ENCODE data around the gene RIPK1. TPM values are rescaled to one million over a fixed set of nuclear protein-coding genes. Genes with fewer than 3 reads are reported as not detected.
A peak's percentile ranks its signal among the peaks of the same experiment; 100 is the strongest.
"Not testable (repeated sequence)": the region's sequence is repeated elsewhere in the genome, so short reads cannot be mapped to it uniquely, and the experiment has no call there.

The RIPK1 gene
- total RNA-seq, 1 experiment from 2014 or later, result 16.8 TPM

GRCh38 chr6:3137057-3137777 lies 68.9 kb downstream of the RIPK1 start:
- BruUV-seq (replicated peaks), result no TSS peak
- H3K36me3 Mint-ChIP-seq (ENCODE audit: insufficient read depth, unreplicated experiment), result peaks cover 30% of the 10 kb centered on the region

DNA sequence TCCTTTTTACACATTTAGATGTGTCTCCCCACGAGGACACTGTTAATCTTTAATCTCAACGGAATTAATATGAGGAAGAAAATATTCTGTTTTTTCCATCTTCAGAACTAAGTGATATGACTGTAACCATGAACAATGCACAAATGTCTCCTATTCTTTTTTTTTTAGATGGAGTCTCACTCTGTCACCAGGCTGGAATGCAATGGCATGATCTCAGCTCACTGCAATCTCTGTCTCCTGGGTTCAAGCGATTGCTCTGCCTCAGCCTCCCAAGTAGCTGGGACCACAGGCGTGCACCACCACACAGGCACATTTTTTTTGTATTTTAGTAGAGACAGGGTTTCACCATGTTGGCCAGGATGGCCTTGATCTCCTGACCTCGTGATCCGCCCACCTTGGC lies 69.6 kb downstream of the RIPK1 start:
- BruUV-seq (replicated peaks); DNase-seq (ENCODE audit: unreplicated experiment); H3K27me3 Mint-ChIP-seq (ENCODE audit: insufficient read depth, unreplicated experiment); H3K9me3 Mint-ChIP-seq (ENCODE audit: unreplicated experiment); intact Hi-C loops (cut with micrococcal nuclease); H3K27ac Mint-ChIP-seq (ENCODE audit: low read depth, unreplicated experiment); H3K4me3 Mint-ChIP-seq (ENCODE audit: unreplicated experiment): not testable (repeated sequence)
- ChIA-PET CTCF (interaction anchor here (0.6 to 0.8 kb wide), 3 partner anchors 113 to 353 kb away, joined by 3 to 4 read pairs (median 3); no protein-coding TSS in a partner anchor), POLR2A (interaction anchor here (0.9 to 1.3 kb wide), 2 partner anchors 17 to 113 kb away, joined by 3 to 4 read pairs; no protein-coding TSS in a partner anchor)
- Mint-ChIP-seq H3K4me1 (ENCODE audit: insufficient read depth, unreplicated experiment) (peaks cover 13% of the 10 kb centered on the region), H3K36me3 (ENCODE audit: insufficient read depth, unreplicated experiment) (peaks cover 25% of the 10 kb centered on the region)

More at GRCh38 chr6:3137057-3137777, 68.9 kb downstream of the RIPK1 start:
- Mint-ChIP-seq H3K9me3 (ENCODE audit: unreplicated experiment) (no peaks in the 10 kb centered on the region), H3K27ac (ENCODE audit: low read depth, unreplicated experiment) (no peak overlapping the region), H3K27me3 (ENCODE audit: insufficient read depth, unreplicated experiment) (no peaks in the 10 kb centered on the region), H3K4me1 (ENCODE audit: insufficient read depth, unreplicated experiment) (peaks cover 13% of the 10 kb centered on the region), H3K4me3 (ENCODE audit: unreplicated experiment) (no peak overlapping the region)
- ChIA-PET CTCF (no interaction called here), POLR2A (interaction anchor here (0.8 kb wide), 1 partner anchor 10 kb away, joined by 3 read pairs; no protein-coding TSS in a partner anchor)
- intact Hi-C loops (cut with micrococcal nuclease), result no loop called here
- TF ChIP-seq CTCF (IDR thresholded peaks at IDR 0.05; ENCODE audit: unreplicated experiment), result no peak
- DNase-seq (ENCODE audit: unreplicated experiment), result no peak

DNA sequence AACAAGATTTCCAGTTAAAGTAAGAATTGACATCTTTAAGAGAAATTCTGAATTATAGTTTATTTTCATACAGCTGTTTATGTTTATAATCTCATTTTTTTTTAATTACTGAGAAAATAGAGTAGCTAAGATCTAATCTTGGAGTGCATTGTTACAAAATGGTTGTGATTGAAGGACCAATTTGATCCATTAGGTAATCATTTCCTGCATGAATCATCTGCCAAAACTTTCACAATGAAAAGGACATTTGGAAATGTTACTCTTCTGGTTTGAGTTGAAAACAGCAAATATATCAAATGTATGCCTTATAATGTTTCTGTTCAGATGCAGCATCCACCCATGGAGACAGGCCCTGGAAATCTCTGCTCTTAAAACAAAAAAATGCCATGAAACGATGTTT lies 70.0 kb downstream of the RIPK1 start:
- TF ChIP-seq CTCF (IDR thresholded peaks at IDR 0.05; ENCODE audit: unreplicated experiment), result no peak
- no TSS peak for BruUV-seq (replicated peaks)
- Mint-ChIP-seq H3K27me3 (ENCODE audit: insufficient read depth, unreplicated experiment) (no peaks in the 10 kb centered on the region), H3K27ac (ENCODE audit: low read depth, unreplicated experiment) (no peak overlapping the region), H3K4me1 (ENCODE audit: insufficient read depth, unreplicated experiment) (peaks cover 13% of the 10 kb centered on the region), H3K36me3 (ENCODE audit: insufficient read depth, unreplicated experiment) (peaks cover 25% of the 10 kb centered on the region), H3K4me3 (ENCODE audit: unreplicated experiment) (no peak overlapping the region), H3K9me3 (ENCODE audit: unreplicated experiment) (no peaks in the 10 kb centered on the region)
- ChIA-PET POLR2A (interaction anchor here (0.9 to 1.3 kb wide), 2 partner anchors 17 to 113 kb away, joined by 3 to 4 read pairs; no protein-coding TSS in a partner anchor), CTCF (interaction anchor here (0.6 to 2.2 kb wide), 7 partner anchors 11 to 352 kb away, joined by 3 to 10 read pairs (median 3); no protein-coding TSS in a partner anchor)
- intact Hi-C loops (cut with micrococcal nuclease), result no loop called here
- peak; percentile 57 for DNase-seq (ENCODE audit: unreplicated experiment)

DNA sequence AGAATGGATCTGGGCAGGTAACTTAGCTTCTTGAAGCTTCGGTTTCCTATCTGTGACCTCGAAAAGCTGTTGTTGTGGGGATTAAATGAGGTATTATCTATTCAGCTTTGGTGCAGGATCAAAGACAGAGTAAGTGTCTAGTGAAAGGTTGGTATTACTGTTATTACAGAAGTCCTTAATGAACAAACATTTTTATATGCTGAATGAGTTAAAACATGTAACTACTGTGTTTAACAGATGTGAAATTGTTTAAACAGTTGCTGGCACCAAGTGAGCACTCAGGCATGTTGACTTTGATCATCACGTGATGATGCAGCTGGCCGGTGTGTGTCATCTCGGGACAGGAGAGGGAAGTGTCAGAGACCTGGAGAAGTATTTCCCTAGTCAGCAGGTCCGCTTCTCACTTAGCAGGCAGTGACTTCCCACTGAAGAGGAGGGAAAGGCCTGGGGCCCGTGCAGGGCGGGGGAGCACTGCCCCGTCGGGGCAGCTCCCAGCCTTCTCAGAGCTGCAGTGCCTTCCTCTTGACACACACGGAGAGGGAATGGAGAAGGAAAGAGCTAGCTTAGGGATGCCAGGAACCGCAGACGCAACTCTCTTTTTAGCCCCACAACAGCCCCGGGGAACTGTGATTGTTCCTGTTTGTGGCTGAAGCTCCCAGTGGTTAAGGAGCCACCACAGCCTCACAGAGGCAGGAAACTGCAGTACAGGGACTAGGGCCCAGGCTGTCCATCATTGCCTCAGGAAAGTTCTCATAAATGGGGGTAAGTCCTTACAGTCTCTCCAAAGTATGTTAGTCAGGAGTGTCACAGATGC lies 71.0 kb downstream of the RIPK1 start:
- no peak for TF ChIP-seq CTCF (IDR thresholded peaks at IDR 0.05; ENCODE audit: unreplicated experiment)
- H3K27me3 Mint-ChIP-seq (ENCODE audit: insufficient read depth, unreplicated experiment), result no peaks in the 10 kb centered on the region
- H3K4me3 Mint-ChIP-seq (ENCODE audit: unreplicated experiment), result no peak overlapping the region
- peaks cover 34% of the 10 kb centered on the region for H3K36me3 Mint-ChIP-seq (ENCODE audit: insufficient read depth, unreplicated experiment)
- peak; percentile 56 for DNase-seq (ENCODE audit: unreplicated experiment)
- CTCF ChIA-PET, result interaction anchor here (1.2 to 2.2 kb wide), 5 partner anchors 12 to 113 kb away, joined by 3 to 10 read pairs (median 6); partner anchors contain the start of gene TUBB2A
- peaks cover 13% of the 10 kb centered on the region for H3K4me1 Mint-ChIP-seq (ENCODE audit: insufficient read depth, unreplicated experiment)
- intact Hi-C loops (cut with micrococcal nuclease), result no loop called here
- POLR2A ChIA-PET, result interaction anchor here (1.2 to 1.3 kb wide), 2 partner anchors 18 to 75 kb away, joined by 3 to 4 read pairs; no protein-coding TSS in a partner anchor
- H3K27ac Mint-ChIP-seq (ENCODE audit: low read depth, unreplicated experiment), result no peak overlapping the region
- no peaks in the 10 kb centered on the region for H3K9me3 Mint-ChIP-seq (ENCODE audit: unreplicated experiment)
- no TSS peak for BruUV-seq (replicated peaks)
